C4-2B (cell line): ENCODE measurements around the gene ALPP.

Source experiments
- ZFX ChIP-seq: fragments of 450-650 bp; IDR thresholded peaks from 2 replicates; pipeline ENCODE4 v1.6.1; 2017
- TF ChIP-seq, protein P1 (sequence below): fragments of 450-650 bp; conservative IDR thresholded peaks from 2 replicates; pipeline ENCODE4 v1.5.1; 2017; ENCODE audit warnings: mild to moderate bottlenecking

DNA sequence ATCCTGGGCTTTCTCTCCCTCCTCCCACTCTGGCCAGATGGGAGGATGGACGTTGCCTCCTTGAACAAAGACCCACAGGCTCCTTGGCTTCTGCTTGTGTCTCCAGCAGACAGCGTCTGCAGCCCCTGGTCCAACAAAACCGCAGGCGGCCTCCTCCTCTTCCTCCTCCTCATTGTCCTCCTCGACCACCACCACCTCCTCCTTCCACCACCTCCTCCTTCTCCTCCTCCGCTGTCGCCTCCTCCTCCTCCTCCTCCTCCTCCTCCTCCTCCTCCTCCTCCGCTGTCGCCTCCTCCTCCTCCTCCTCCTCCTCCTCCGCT is 45.7 kb upstream of the ALPP start:
- TF ChIP-seq, protein P1, sequence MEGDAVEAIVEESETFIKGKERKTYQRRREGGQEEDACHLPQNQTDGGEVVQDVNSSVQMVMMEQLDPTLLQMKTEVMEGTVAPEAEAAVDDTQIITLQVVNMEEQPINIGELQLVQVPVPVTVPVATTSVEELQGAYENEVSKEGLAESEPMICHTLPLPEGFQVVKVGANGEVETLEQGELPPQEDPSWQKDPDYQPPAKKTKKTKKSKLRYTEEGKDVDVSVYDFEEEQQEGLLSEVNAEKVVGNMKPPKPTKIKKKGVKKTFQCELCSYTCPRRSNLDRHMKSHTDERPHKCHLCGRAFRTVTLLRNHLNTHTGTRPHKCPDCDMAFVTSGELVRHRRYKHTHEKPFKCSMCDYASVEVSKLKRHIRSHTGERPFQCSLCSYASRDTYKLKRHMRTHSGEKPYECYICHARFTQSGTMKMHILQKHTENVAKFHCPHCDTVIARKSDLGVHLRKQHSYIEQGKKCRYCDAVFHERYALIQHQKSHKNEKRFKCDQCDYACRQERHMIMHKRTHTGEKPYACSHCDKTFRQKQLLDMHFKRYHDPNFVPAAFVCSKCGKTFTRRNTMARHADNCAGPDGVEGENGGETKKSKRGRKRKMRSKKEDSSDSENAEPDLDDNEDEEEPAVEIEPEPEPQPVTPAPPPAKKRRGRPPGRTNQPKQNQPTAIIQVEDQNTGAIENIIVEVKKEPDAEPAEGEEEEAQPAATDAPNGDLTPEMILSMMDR = no peak
- TF ChIP-seq ZFX = no peak
